BE2C (cell line): ENCODE measurements around the gene SRPK1.

Source experiments
- DNase-seq: peaks from one replicate; pipeline ENCODE4 v3.0.0-alpha.2; 2020
- H3K27me3 ChIP-seq: fragments of 250-450 bp; sonication (Bioruptor Pico); 2 replicates; pipeline ENCODE4 v1.5.1; 2020; ENCODE audit warnings: mild to moderate bottlenecking
- H3K36me3 ChIP-seq: fragments of 250-450 bp; sonication (Bioruptor Pico); 2 replicates; pipeline ENCODE4 v1.5.1; 2020; ENCODE audit warnings: mild to moderate bottlenecking
- H3K4me1 ChIP-seq: fragments of 250-450 bp; sonication (Bioruptor Pico); 2 replicates; pipeline ENCODE4 v1.5.1; 2020
- H3K4me3 ChIP-seq: 2 replicates; pipeline ENCODE4 v1.5.1; 2011; ENCODE audit warnings: low read depth, low read length
- H3K9me3 ChIP-seq: fragments of 250-450 bp; sonication (Bioruptor Pico); 2 replicates; pipeline ENCODE4 v1.5.1; 2020
- CTCF ChIP-seq: IDR thresholded peaks from 2 replicates; pipeline ENCODE4 v1.5.1; 2012; ENCODE audit warnings: mild to moderate bottlenecking, low read depth, low read length

The SRPK1 gene

DNA sequence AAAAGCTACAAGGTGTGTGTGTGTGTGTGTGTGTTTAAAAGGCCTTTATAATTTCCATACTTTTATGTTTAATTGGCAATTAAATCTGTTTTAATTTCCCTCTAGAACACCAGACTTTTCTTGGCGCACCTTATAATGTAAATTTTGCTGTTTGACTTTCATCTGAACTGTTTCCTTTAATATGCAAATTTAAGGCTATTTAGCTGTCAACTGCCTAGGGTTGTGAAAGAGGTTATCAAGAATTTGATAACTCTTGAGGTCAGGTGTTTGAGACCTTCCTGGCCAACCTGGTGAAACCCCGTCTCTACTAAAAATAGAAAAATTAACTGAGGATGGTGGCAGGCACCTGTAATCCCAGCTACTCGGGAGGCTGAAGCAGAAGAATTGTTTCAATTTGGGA is 119.8 kb downstream of the SRPK1 start:
- no peaks in the 10 kb centered on the region for H3K4me1 ChIP-seq
- no peaks in the 10 kb centered on the region for H3K27me3 ChIP-seq
- H3K9me3 ChIP-seq = no peaks in the 10 kb centered on the region
- no peaks in the 10 kb centered on the region for H3K36me3 ChIP-seq
- H3K4me3 ChIP-seq = no peak overlapping the region
- DNase-seq = no peak
- TF ChIP-seq CTCF = no peak

DNA sequence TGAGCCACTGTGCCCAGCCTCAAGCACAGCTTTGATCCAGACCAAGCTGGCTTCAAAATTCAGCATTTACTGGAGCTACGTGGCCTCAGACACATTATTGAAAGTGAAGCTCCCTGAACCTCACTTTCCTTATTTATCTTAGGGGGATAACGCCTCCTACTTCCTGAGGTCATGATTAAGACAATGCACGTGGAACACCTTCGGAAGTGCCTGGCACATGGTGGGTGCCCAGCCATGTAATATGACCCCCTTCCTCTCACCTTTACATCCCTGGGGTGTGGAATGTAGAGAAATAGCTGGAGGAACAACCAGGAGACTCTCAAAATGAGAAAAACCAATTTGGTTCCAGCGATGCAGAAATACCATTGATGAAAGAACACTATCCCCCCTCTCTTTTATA is 122.2 kb downstream of the SRPK1 start:
- Histone ChIP-seq H3K4me3 (no peak overlapping the region), H3K27me3 (no peaks in the 10 kb centered on the region), H3K4me1 (no peaks in the 10 kb centered on the region), H3K9me3 (no peaks in the 10 kb centered on the region), H3K36me3 (no peaks in the 10 kb centered on the region)
- no peak for DNase-seq
- TF ChIP-seq CTCF = no peak

DNA sequence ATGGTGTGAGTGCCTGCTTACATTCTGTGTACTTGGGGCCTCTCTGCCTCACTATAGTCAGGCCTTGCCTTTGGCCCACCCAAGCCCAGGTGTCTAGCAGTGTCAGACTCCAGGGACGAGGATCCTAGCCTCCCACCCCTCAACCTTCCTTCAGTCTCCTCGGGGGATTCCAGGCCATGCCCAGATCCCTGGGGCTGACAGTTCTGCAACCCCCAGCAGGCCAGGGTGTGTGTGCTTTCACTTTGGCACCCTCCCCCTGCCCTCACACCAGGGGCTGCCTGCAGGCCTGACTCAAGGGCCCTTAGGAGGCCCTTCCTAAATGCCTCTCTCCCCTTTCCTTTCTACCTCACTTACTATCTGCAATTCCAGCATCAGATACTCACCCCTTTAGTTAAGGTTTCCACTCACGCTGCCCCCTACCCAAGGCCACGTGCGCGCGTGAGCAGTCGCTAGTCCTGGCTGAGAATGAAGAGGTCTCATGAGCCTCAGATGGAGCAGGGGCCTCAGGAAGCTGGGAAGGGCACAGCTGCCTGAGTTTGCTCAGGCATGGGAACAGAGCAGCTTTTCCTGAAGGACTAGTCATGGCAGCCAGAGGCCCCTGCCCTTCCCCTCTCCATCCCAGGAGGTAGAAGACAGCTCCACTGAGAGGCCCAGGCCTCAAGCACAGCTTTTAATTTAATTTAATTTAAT is 122.9 kb downstream of the SRPK1 start:
- Histone ChIP-seq H3K4me1 (no peaks in the 10 kb centered on the region), H3K9me3 (no peaks in the 10 kb centered on the region), H3K4me3 (no peak overlapping the region), H3K36me3 (no peaks in the 10 kb centered on the region), H3K27me3 (no peaks in the 10 kb centered on the region)
- DNase-seq = no peak
- TF ChIP-seq CTCF = no peak

DNA sequence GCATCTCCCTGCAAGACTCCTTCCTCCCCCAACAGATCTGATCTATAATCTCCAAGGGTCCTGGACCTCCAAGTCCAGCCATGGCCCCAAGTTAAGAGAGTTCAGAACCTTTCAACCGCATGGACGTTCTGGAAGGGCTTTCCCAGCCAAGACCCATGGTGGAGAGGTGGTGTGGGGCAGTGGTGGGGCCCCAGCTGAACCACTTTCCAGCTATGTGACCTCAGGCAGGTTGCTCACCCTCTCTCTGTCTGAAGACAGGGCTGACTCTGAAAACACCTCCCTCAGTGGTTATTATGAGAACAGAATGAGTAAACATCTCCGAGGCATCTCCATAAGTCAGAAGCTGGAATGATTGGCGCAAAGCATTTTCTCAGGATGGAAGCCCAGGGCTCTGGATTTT is 124.7 kb downstream of the SRPK1 start:
- Histone ChIP-seq H3K4me3 (no peak overlapping the region), H3K9me3 (no peaks in the 10 kb centered on the region), H3K4me1 (no peaks in the 10 kb centered on the region), H3K36me3 (no peaks in the 10 kb centered on the region), H3K27me3 (no peaks in the 10 kb centered on the region)
- DNase-seq = no peak
- TF ChIP-seq CTCF = no peak

GRCh38 chr6:35795453-35796071 is 125.3 kb downstream of the SRPK1 start:
- no peak for TF ChIP-seq CTCF
- no peaks in the 10 kb centered on the region for H3K9me3 ChIP-seq
- no peaks in the 10 kb centered on the region for H3K4me1 ChIP-seq
- no peak for DNase-seq
- H3K36me3 ChIP-seq = no peaks in the 10 kb centered on the region
- H3K27me3 ChIP-seq = no peaks in the 10 kb centered on the region
- H3K4me3 ChIP-seq = no peak overlapping the region
